Stimulated activated CD8-positive, alpha-beta memory T cell treated with anti-CD3 and anti-CD28 coated beads, Interleukin-7, amount 100 ng/mL, for 4 hours (primary cell): ENCODE data around the gene STN1.

Experiments
- DNase-seq, 2 donors: peaks; one replicate each; pipeline ENCODE4 v3.0.0-alpha.2; 2020; ENCODE audit warnings: low read depth in 2 of 2

STN1 gene

DNA sequence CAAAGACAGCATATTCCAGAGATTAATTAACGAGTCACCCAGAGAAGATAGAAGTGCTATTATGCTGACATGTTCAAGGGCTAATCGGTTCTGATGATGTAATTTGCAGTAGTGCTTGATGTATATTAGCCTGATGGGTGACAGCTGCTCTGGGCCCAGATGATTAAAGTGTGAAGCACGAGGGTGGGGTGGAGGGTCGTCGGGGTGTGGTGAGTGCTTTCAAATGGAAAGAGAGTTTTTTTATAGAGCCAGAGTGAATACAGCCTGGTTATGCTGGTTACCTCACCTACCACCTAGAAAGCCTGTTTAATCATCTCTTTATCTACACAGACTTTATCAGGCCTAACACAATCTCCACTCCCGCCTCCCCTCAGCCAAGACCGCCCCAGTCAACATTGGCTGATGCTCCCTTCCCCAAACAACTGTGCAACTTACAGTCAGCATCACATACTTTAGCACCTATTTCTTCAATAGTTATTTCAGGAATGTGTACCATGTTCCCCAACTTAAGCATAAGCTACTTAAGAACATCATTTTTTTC is 11.5 kb upstream of the STN1 start:
- DNase-seq: no peak

DNA sequence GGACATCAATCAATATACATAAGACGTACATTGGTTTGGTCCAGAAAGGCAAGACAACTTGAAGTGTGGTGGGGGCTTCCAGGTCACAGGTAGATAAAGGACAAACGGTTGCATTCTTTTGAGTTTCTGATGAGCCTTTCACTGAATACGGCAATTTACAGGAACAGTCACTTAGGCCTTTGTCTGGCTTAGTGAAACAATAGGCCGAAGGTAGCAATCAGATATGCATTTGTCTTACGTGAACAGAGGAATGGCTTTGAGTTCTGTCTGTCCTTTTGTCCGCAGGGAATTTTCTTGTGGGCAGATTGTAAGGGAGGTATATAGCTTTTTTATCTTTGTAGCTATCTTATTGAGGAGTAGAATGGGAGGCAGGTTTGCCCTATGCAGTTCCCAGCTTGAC is 10.8 kb upstream of the STN1 start:
- no peak for DNase-seq

DNA sequence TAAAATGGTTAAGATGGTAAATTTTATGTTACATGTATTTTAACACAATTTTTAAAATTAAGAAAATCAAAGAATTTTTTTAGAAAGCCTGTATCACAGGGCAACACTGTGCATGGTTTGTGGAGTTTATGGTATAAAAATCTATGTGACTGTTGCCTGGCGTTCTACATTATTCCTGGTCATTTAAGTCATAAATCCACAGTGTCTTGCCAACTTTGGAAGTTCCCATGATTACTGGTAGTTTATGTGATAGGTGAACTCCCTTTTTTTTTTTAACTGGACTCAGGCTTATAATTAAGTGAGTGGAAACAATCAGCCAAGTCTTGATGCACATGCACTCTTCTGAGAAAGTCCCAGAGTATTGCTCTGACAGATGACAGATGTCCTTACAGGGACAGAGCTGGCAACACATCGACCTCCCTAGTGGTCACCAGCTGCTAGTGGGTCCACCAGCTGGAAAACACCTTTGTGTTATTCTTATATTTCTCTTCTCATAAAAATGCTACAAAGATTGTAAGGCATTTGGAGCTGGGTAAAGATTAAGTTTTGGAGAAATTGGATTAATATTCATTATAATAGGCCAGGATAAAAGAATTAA is 8.8 kb upstream of the STN1 start:
- DNase-seq: no peak

DNA sequence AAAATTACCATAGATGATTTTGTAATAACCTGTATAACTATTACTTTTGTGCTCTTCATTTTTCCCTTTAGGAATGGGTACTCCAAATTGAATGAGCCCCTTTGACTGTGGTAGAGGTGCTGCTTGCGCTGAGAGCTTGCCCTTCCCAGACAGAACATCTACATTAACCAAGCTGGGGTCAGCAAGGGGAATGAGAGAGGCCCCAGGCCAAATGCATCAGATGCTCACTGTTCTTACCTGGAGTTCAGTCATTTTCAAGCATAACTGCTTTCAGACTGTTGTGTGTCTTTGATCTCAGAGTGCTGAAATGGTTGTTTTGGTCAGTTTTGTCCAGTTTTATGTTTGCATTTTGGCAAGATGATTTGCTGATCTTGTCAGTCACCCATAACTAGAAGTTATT is 7.6 kb upstream of the STN1 start:
- no peak for DNase-seq

GRCh38 chr10:103923502-103923901 is 5.5 kb upstream of the STN1 start:
- DNase-seq: no peak

DNA sequence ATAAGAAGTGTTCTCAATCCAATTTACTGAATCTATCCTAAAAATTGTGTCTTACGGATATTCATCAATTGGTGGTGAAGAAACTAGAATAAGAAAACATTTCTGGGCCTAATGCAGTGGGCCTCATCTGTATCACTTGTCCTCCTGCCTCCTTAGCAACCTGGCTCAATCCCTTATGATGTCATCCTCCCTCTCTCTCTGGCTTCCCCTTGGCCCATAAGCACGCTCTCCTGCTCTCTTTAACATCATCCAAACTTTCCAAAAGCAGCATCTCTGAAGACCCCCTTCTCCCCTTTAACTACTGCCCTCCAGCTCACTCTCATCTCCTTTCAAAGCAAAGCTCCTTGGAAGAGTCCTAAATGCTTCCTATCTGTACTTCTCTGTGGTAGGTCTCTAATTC is 4.7 kb upstream of the STN1 start:
- DNase-seq: no peak

- no peak for DNase-seq
These were observed 3.8 kb upstream of the STN1 start for GRCh38 chr10:103921750-103922195.

DNA sequence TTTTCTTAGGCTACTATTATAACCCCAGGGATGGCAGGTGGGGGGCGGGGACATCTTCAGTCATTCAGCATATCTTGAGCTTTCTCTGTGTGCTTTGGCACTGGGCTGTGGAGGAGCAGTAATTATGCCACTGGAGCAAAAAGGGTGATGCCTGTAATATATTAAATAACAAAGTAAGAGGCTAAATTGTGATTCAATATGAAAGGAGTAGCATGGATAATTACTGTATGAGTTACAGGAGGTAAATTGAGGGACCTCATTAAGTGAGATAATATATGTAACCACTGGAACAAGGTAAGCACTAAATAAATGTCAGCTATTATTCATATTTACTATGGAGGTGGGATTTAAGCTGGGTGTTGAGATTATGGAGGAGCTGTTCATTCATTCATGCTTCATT is 3.3 kb upstream of the STN1 start:
- DNase-seq: no peak

- no peak for DNase-seq
These were observed 1.7 kb upstream of the STN1 start for GRCh38 chr10:103919648-103920025.

GRCh38 chr10:103917302-103918052 is 507 bp downstream of the STN1 start:
- peak in 1 of 2 donors; percentile 8 for DNase-seq

- no peak for DNase-seq
These were observed 1.1 kb downstream of the STN1 start for GRCh38 chr10:103916876-103917275.

- no peak for DNase-seq
These were observed 1.7 kb downstream of the STN1 start for GRCh38 chr10:103916254-103916653.

DNA sequence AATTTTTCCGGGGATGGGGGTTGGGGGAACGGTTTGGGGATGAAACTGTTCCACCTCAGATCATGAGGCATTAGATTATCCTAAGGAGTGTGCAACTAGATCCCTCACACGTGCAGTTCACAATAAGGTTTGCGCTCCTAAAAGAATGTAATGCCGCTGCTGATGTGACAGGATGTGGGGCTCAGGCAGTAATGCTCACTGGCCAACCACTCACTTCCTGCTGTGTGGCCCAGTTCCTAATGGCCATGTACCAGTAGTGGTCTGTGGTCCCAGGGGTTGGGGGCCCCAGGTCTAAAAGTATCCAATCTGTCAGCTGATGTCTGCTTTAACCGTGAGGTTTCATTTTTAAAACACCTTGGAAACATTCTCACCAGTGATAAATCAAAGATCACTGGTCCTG is 2.2 kb downstream of the STN1 start:
- DNase-seq: no peak

GRCh38 chr10:103912759-103913158 is 5.2 kb downstream of the STN1 start:
- DNase-seq: no peak

DNA sequence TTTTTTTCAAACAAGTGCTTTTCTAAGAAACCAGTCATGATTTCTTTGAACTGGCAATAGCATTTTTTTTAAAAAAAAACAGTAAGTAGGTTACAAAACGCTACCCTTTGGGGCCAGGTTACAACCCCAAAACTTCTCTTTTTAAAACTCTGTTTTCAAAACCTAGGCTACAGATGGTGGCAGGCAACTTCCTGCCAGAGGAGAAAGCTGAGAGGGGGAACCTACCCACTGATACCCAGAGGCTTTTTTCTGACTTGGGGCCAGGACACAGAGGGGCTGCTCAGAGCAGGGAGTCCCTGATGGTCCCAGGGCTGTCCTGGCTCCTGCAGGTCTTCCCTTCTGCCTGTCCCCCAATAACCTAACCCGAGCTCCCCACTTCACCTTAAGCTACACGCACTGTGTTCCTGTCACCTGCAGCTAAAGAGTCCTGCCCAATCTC is 6.9 kb downstream of the STN1 start:
- no peak for DNase-seq

- no peak for DNase-seq
These were observed 7.5 kb downstream of the STN1 start for GRCh38 chr10:103910442-103911012.

DNA sequence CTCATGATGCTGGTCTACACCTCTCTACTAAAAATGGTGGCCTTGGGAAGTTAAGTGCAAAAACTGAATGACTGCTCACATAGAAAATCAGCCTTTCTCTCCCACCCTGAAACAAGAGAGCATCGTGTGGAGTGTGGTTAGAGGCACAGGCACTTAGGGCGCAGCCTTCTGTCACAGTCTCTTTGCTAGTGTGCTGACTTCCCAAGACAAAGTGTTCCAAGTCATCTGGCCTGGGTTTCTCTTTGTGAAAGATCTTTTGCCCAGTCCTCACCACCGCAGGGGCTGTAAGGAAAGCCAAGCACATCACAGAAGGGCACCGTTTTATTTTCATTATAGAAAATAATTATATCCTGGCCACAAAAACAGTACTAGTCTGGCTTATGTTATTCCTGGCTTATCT is 12.5 kb downstream of the STN1 start:
- DNase-seq: no peak

GRCh38 chr10:103901299-103901698 is 16.7 kb downstream of the STN1 start:
- DNase-seq: no peak

- DNase-seq: no peak
These were observed 18.7 kb downstream of the STN1 start for GRCh38 chr10:103899312-103899711.

DNA sequence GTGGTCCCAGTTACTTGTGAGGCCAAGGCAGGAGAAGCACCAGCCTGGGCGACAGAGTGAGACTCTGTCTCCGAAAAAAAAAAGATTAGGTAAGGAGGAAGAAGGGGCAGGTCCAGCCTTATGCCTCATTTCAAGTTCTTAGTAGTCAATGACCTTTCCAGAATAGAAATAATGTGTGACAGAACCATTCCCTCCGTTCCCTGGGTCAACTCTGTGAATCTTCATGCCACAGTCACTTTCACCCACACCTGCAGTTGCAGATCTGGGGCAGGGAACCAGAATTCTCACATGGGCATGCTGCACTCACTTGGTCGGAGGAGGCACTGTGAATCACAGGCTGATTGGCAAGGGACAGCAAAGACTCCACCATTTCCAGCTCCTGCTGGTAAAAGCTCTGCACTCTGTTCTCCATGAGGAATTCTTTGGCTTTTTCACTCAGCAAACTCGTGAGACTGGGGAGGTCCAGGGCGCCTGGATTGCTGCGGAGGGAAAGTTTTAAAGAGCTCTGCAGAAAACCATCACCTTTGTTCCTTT is 20.7 kb downstream of the STN1 start:
- no peak for DNase-seq

DNA sequence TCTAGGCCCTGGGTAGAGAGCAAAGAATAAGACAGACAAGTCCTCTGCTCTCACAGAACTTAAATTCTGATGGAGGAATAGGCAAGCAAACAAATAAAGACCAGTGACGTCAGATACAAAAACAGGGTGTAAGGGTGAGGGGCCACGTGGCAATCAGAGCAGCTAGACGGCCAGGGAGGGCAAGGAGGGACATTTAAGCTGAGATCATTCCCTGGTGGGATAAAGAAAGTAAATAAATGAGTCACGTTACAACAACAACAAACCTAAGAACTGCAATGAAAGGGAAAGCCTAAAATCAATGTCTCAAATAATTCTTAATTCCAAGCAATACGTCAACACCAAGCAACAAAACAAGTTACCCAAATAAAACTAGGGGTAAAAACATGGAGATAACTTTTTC is 21.8 kb downstream of the STN1 start:
- DNase-seq: no peak

GRCh38 chr10:103895411-103896186 is 22.4 kb downstream of the STN1 start:
- DNase-seq: no peak
